HepG2 (cell line): Measurements from ENCODE around the gene HTR3B. TPM values are rescaled to one million over a fixed set of nuclear protein-coding genes. Genes with fewer than 3 reads are reported as not detected.

ENCODE experiments used
- KAT7 ChIP-seq: IDR thresholded peaks from 2 replicates; pipeline ENCODE4 v1.6.1; 2018; ENCODE audit warnings: borderline replicate concordance, missing compliant biosample characterization
- MIER2 ChIP-seq: IDR thresholded peaks from 2 replicates; pipeline ENCODE4 v1.6.1; 2016; ENCODE audit warnings: missing biosample characterization, missing genetic modification reagents
- MIER3 ChIP-seq: IDR thresholded peaks from 2 replicates; pipeline ENCODE4 v1.6.1; 2016; ENCODE audit warnings: missing compliant biosample characterization, borderline replicate concordance
- RBFOX2 ChIP-seq: fragments of 200-400 bp; formaldehyde crosslinking; IDR thresholded peaks from 2 replicates; pipeline ENCODE4 v1.6.1; 2017; ENCODE audit warnings: low read depth, mild to moderate bottlenecking, low read length
- SP1 ChIP-seq, 2 experiments: fragments of 450-650 bp in 1 of 2; sonication (generic) in 1 of 2; formaldehyde crosslinking in 1 of 2; IDR thresholded peaks; 2 replicates each; pipeline versions ENCODE4 v1.4.0 to v1.6.1; 2016 to 2020; ENCODE audit warnings: missing genetic modification reagents in 1 of 2
- WIZ ChIP-seq: sonication (generic); formaldehyde crosslinking; IDR thresholded peaks from 2 replicates; pipeline ENCODE4 v1.5.1; 2020; ENCODE audit warnings: mild to moderate bottlenecking, missing genetic modification reagents
- ZC3H4 ChIP-seq: sonication (generic); formaldehyde crosslinking; IDR thresholded peaks from 2 replicates; pipeline ENCODE4 v1.4.0; 2020; ENCODE audit warnings: missing genetic modification reagents, borderline replicate concordance
- ZFAT ChIP-seq: sonication (generic); formaldehyde crosslinking; conservative IDR thresholded peaks from 2 replicates; pipeline ENCODE4 v1.8.1; 2023; ENCODE audit warnings: missing genetic modification reagents, inconsistent platforms
- ZFP62 ChIP-seq: sonication (generic); formaldehyde crosslinking; IDR thresholded peaks from 2 replicates; pipeline ENCODE4 v1.4.0; 2020; ENCODE audit warnings: missing genetic modification reagents
- ZFP91 ChIP-seq: sonication (generic); formaldehyde crosslinking; IDR thresholded peaks from 2 replicates; pipeline ENCODE4 v1.9.0; 2022; ENCODE audit warnings: missing genetic modification reagents, mild to moderate bottlenecking, borderline replicate concordance
- ZGPAT ChIP-seq: IDR thresholded peaks from 2 replicates; pipeline ENCODE4 v1.6.1; 2016; ENCODE audit warnings: mild to moderate bottlenecking
- ZNF12 ChIP-seq: sonication (generic); formaldehyde crosslinking; IDR thresholded peaks from 2 replicates; pipeline ENCODE4 v1.5.0; 2020; ENCODE audit warnings: missing genetic modification reagents
- ZNF30 ChIP-seq: sonication (generic); formaldehyde crosslinking; IDR thresholded peaks from 2 replicates; pipeline ENCODE4 v1.5.0; 2020; ENCODE audit warnings: mild to moderate bottlenecking, missing genetic modification reagents
- ZNF614 ChIP-seq: IDR thresholded peaks from 2 replicates; pipeline ENCODE4 v1.6.1; 2018; ENCODE audit warnings: missing biosample characterization, missing genetic modification reagents, inconsistent platforms, borderline replicate concordance
- ZNF777 ChIP-seq: sonication (generic); formaldehyde crosslinking; IDR thresholded peaks from 2 replicates; pipeline ENCODE4 v1.4.0; 2020; ENCODE audit warnings: missing genetic modification reagents
- ZNF788 ChIP-seq: sonication (generic); formaldehyde crosslinking; IDR thresholded peaks from 2 replicates; pipeline ENCODE4 v1.5.0; 2020; ENCODE audit warnings: mild to moderate bottlenecking, missing genetic modification reagents, borderline replicate concordance
- ZSCAN21 ChIP-seq: sonication (generic); formaldehyde crosslinking; IDR thresholded peaks from 2 replicates; pipeline ENCODE4 v1.8.0; 2022; ENCODE audit warnings: mild to moderate bottlenecking, missing genetic modification reagents, moderate library complexity, borderline replicate concordance
- polyA plus RNA-seq, 8 experiments: library from polyadenylated mRNA; depleted of rRNA in 3 of 8; stranded (reverse) in 7 of 8; unstranded in 1 of 8; fragments of >200 nt; fragmentation: Illumina TruSeq in 4 of 8; extraction: Trizol in 4 of 8; gene quantifications; 2 replicates each; pipeline versions ENCODE4 v1.2.1 to v1.2.3, GENCODE V29; 2011 to 2016; ENCODE audit warnings: low read depth in 4 of 8, missing spikeins in 1 of 8, mixed read lengths in 1 of 8; ENCODE audit not compliant: insufficient read depth in 1 of 8
- total RNA-seq, 5 experiments: library from RNA; depleted of rRNA; stranded (reverse); fragments of >200 nt; fragmentation: Illumina TruSeq; extraction: Trizol; gene quantifications; 2 replicates each; pipeline ENCODE4 v1.2.3, GENCODE V29; 2016; ENCODE audit warnings: low read depth in 1 of 5
- TF ChIP-seq, protein P1 (sequence below): IDR thresholded peaks from 2 replicates; pipeline ENCODE4 v1.6.1; 2016; ENCODE audit warnings: missing biosample characterization, missing genetic modification reagents, low read depth
- TF ChIP-seq, protein P2 (sequence below): sonication (generic); formaldehyde crosslinking; IDR thresholded peaks from 2 replicates; pipeline ENCODE4 v1.5.0; 2020; ENCODE audit warnings: mild to moderate bottlenecking, missing genetic modification reagents, moderate library complexity
- TF ChIP-seq, protein P3 (sequence below): sonication (generic); formaldehyde crosslinking; IDR thresholded peaks from 2 replicates; pipeline ENCODE4 v1.4.0; 2020; ENCODE audit warnings: missing genetic modification reagents

HTR3B gene
- total and polyA plus RNA-seq, 2 of the 13 experiments (the other 11 are each of a cell fraction or from before 2014, with no cell fraction given) = 0.09 to 1.7 TPM

GRCh38 chr11:113875234-113876073, 29.1 kb upstream of the HTR3B start, which contains the start of gene USP28 (continued):
- TF ChIP-seq ZSCAN21 (CRISPR knock-in tag) = peak; percentile 74; the same call in 1 of the 2 replicates
- TF ChIP-seq RBFOX2 = peak; percentile 95
- 0 out of 2 replicates have a peak, but pooled peaks have one; percentile 32 for TF ChIP-seq ZFP62 (CRISPR knock-in tag)
- 0 out of 2 replicates have a peak, but pooled peaks have one; percentile 30 for TF ChIP-seq ZNF12 (CRISPR knock-in tag)
- TF ChIP-seq MIER3 (CRISPR knock-in tag) = no peak
- TF ChIP-seq, protein P1, sequence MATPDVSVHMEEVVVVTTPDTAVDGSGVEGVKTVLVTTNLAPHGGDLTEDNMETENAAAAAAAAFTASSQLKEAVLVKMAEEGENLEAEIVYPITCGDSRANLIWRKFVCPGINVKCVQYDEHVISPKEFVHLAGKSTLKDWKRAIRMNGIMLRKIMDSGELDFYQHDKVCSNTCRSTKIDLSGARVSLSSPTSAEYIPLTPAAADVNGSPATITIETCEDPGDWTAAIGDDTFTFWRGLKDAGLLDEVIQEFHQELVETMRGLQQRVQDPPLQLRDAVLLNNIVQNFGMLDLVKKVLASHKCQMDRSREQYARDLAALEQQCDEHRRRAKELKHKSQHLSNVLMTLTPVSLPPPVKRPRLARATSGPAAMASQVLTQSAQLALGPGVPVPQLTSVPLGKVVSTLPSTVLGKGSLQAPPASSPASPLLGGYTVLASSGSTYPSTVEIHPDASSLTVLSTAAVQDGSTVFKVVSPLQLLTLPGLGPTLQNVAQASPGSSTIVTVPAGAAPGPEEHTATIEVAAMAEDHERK = peak; percentile 87
- peak; percentile 63 for TF ChIP-seq ZFP91 (CRISPR knock-in tag)
- TF ChIP-seq, protein P2, sequence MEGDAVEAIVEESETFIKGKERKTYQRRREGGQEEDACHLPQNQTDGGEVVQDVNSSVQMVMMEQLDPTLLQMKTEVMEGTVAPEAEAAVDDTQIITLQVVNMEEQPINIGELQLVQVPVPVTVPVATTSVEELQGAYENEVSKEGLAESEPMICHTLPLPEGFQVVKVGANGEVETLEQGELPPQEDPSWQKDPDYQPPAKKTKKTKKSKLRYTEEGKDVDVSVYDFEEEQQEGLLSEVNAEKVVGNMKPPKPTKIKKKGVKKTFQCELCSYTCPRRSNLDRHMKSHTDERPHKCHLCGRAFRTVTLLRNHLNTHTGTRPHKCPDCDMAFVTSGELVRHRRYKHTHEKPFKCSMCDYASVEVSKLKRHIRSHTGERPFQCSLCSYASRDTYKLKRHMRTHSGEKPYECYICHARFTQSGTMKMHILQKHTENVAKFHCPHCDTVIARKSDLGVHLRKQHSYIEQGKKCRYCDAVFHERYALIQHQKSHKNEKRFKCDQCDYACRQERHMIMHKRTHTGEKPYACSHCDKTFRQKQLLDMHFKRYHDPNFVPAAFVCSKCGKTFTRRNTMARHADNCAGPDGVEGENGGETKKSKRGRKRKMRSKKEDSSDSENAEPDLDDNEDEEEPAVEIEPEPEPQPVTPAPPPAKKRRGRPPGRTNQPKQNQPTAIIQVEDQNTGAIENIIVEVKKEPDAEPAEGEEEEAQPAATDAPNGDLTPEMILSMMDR = no peak; the same call in 1 of the 2 replicates
- no peak for TF ChIP-seq SP1 (IDR thresholded peaks at IDR 0.05)
- peak; percentile 60 for TF ChIP-seq SP1 (CRISPR knock-in tag; IDR thresholded peaks at IDR 0.05)
- no peak for TF ChIP-seq MIER2 (CRISPR knock-in tag)
- no peak for TF ChIP-seq WIZ (CRISPR knock-in tag)
- TF ChIP-seq ZNF777 (CRISPR knock-in tag) = peak; percentile 83
- TF ChIP-seq KAT7 (CRISPR knock-in tag) = 0 out of 2 replicates have a peak, but pooled peaks have one; percentile 63
- TF ChIP-seq ZNF788 (CRISPR knock-in tag) = no peak
- no peak for TF ChIP-seq ZNF30 (CRISPR knock-in tag)
- TF ChIP-seq, protein P3, sequence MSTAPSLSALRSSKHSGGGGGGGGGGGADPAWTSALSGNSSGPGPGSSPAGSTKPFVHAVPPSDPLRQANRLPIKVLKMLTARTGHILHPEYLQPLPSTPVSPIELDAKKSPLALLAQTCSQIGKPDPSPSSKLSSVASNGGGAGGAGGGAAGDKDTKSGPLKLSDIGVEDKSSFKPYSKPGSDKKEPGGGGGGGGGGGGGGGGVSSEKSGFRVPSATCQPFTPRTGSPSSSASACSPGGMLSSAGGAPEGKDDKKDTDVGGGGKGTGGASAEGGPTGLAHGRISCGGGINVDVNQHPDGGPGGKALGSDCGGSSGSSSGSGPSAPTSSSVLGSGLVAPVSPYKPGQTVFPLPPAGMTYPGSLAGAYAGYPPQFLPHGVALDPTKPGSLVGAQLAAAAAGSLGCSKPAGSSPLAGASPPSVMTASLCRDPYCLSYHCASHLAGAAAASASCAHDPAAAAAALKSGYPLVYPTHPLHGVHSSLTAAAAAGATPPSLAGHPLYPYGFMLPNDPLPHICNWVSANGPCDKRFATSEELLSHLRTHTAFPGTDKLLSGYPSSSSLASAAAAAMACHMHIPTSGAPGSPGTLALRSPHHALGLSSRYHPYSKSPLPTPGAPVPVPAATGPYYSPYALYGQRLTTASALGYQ (CRISPR knock-in tag) = no peak
- 0 out of 2 replicates have a peak, but pooled peaks have one; percentile 19 for TF ChIP-seq ZNF614 (CRISPR knock-in tag)
- TF ChIP-seq ZFAT = peak; percentile 42; the same call in 1 of the 2 replicates
- TF ChIP-seq ZGPAT (CRISPR knock-in tag) = peak; percentile 76
- TF ChIP-seq ZC3H4 (CRISPR knock-in tag) = no peak
